PFSK-1 (cell line): Measurements from ENCODE around the gene BABAM2.

ENCODE experiments used
- SIN3A ChIP-seq: IDR thresholded peaks from 2 replicates; pipeline ENCODE4 v1.6.1; 2012; ENCODE audit warnings: mild to moderate bottlenecking, low read length, moderate library complexity, borderline replicate concordance; ENCODE audit not compliant: insufficient read depth
- TAF1 ChIP-seq: IDR thresholded peaks from 2 replicates; pipeline ENCODE4 v1.6.1; 2012; ENCODE audit warnings: low read length, control low read depth, borderline replicate concordance; ENCODE audit not compliant: insufficient read depth

DNA sequence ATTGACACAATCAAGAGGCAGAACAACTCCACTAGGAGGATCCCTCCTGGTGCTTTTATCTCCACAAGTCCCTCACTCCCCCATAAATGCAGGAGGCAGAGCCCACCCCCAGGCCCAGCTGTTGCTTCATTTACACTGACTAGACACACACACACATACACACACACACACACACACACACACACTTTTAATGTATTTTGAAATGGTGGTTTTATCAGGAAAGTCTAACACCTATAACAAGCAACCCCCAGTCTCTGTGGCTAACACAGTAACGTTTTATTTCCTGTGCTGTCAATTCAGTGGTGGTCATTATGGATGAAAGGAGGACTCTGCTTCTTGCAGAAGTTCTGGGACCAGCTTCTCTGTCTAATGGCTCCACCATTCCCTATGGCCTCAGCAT, 376.8 kb downstream of the BABAM2 start:
- no peak for TF ChIP-seq SIN3A
- no peak for TF ChIP-seq TAF1
